ENCODE results near the gene MYRIP. TPM values are rescaled to one million over a fixed set of nuclear protein-coding genes. Genes with fewer than 3 reads are reported as not detected.

MYRIP gene
- total RNA-seq, 1 experiment from 2014 or later: 1.6 TPM

GRCh38 chr3:40120067-40120692 is 310.8 kb downstream of the MYRIP start (continued):
- TF ChIP-seq E2F4 (CRISPR knock-in tag; IDR thresholded peaks at IDR 0.05; ENCODE audit: borderline replicate concordance, low read depth): no peak
- no peak for TF ChIP-seq TCF7 (CRISPR knock-in tag; IDR thresholded peaks at IDR 0.05; ENCODE audit: low read depth)
- no peak for TF ChIP-seq FOXK1 (CRISPR knock-in tag; IDR thresholded peaks at IDR 0.05)
- no peak for TF ChIP-seq ZNF121 (CRISPR knock-in tag; IDR thresholded peaks at IDR 0.05)
- TF ChIP-seq E2F1 (CRISPR knock-in tag; IDR thresholded peaks at IDR 0.05): no peak
- no peak for TF ChIP-seq OVOL2 (CRISPR knock-in tag; IDR thresholded peaks at IDR 0.05; ENCODE audit: borderline replicate concordance)
- no peak for TF ChIP-seq CBFB (CRISPR knock-in tag; IDR thresholded peaks at IDR 0.05; ENCODE audit: low read depth)

GRCh38 chr3:40120806-40121205 is 311.4 kb downstream of the MYRIP start:
- Mint-ChIP-seq H3K27ac (no peak overlapping the region), H3K4me1 (no peaks in the 10 kb centered on the region), H3K9me3 (no peaks in the 10 kb centered on the region), H3K27me3 (ENCODE audit: low read depth) (no peaks in the 10 kb centered on the region), H3K36me3 (no peaks in the 10 kb centered on the region), H3K4me3 (no peak overlapping the region)
- no peak for DNase-seq (ENCODE audit: low spot score)
- POLR2A ChIA-PET: no interaction called here
- TF ChIP-seq ZNF121 (CRISPR knock-in tag; IDR thresholded peaks at IDR 0.05): no peak
- no peak for TF ChIP-seq NFYB (CRISPR knock-in tag; conservative IDR thresholded peaks at IDR 0.05; ENCODE audit: low read depth)
- no peak for TF ChIP-seq ZBTB43 (CRISPR knock-in tag; IDR thresholded peaks at IDR 0.05)
- no peak for TF ChIP-seq ATF1 (CRISPR knock-in tag; IDR thresholded peaks at IDR 0.05)
- no peak for TF ChIP-seq MAX (CRISPR knock-in tag; IDR thresholded peaks at IDR 0.05)
- CTCF ChIA-PET: interaction anchor here (1.1 kb wide), 1 partner anchor 10 kb away, joined by 3 read pairs; no protein-coding TSS in a partner anchor
- ATAC-seq: no peak; the same call in 1 of the 2 replicates

DNA sequence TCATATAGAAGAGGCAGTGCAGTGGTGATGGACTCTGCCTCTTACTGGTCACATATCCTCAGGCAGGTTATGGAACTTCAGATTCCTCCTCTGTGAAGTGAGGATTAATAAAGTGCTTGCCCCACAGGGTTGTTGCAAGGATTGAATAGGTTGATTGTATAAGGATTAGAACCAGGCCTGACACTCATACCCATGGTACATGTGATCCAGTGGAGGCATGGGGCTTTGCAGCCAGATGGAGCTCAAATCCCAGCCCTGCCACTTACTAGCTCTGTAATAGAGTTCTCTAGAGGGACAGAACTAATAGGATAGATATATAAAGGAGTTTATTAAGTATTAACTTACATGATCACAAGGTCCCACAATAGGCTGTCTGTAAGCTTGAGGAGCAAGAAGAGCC is 315.5 kb downstream of the MYRIP start:
- H3K36me3 Mint-ChIP-seq: no peaks in the 10 kb centered on the region
- no peak for DNase-seq (ENCODE audit: low spot score)
- H3K27me3 Mint-ChIP-seq (ENCODE audit: low read depth): no peaks in the 10 kb centered on the region
- H3K4me1 Mint-ChIP-seq: no peaks in the 10 kb centered on the region
- no peak for ATAC-seq
- H3K9me3 Mint-ChIP-seq: no peaks in the 10 kb centered on the region
- no peak overlapping the region for H3K27ac Mint-ChIP-seq
- CTCF ChIA-PET: no interaction called here
- POLR2A ChIA-PET: no interaction called here
- H3K4me3 Mint-ChIP-seq: no peak overlapping the region
- no peak for TF ChIP-seq TCF7 (CRISPR knock-in tag; IDR thresholded peaks at IDR 0.05; ENCODE audit: low read depth)
- no peak for TF ChIP-seq CREM (CRISPR knock-in tag; IDR thresholded peaks at IDR 0.05)
- TF ChIP-seq ZNF263 (CRISPR knock-in tag; IDR thresholded peaks at IDR 0.05; ENCODE audit: low read depth): no peak
- no peak for TF ChIP-seq NR2C2 (CRISPR knock-in tag; IDR thresholded peaks at IDR 0.05)
- no peak for TF ChIP-seq SOX15 (CRISPR knock-in tag; IDR thresholded peaks at IDR 0.05)
- TF ChIP-seq ZNF423 (CRISPR knock-in tag; IDR thresholded peaks at IDR 0.05): no peak
- no peak for TF ChIP-seq MLX (CRISPR knock-in tag; IDR thresholded peaks at IDR 0.05)
- no peak for TF ChIP-seq ZNF416 (CRISPR knock-in tag; IDR thresholded peaks at IDR 0.05)
- TF ChIP-seq HMGA2 (CRISPR knock-in tag; IDR thresholded peaks at IDR 0.05): no peak
- no peak for TF ChIP-seq FOXK1 (CRISPR knock-in tag; IDR thresholded peaks at IDR 0.05)
- TF ChIP-seq GRHL2 (CRISPR knock-in tag; IDR thresholded peaks at IDR 0.05; ENCODE audit: insufficient replicate concordance, severe bottlenecking): no peak
- TF ChIP-seq E2F5 (CRISPR knock-in tag; IDR thresholded peaks at IDR 0.05): no peak
- no peak for TF ChIP-seq PRRX2 (CRISPR knock-in tag; IDR thresholded peaks at IDR 0.05)
- no peak for TF ChIP-seq USF2 (CRISPR knock-in tag; IDR thresholded peaks at IDR 0.05)
- no peak for TF ChIP-seq KAT7 (CRISPR knock-in tag; IDR thresholded peaks at IDR 0.05; ENCODE audit: borderline replicate concordance)
- no peak for TF ChIP-seq AR (CRISPR knock-in tag; IDR thresholded peaks at IDR 0.05)
